PC-9 (cell line): ENCODE results near the gene IL10. TPM values are rescaled to one million over a fixed set of nuclear protein-coding genes. Genes with fewer than 3 reads are reported as not detected.

Experiments used
- BruUV-seq: library from RNA; stranded (reverse); fragments of 400-500 nt; replicated peaks from 2 replicates; lab custom pipeline; 2021; lab: Mats Ljungman, UMichigan
- CTCF ChIA-PET: fragments of 300-600 bp; sonication (Branson Sonifier 250); formaldehyde crosslinking; loops from one replicate; lab custom pipeline; 2022; ENCODE audit warnings: antibody characterized with exemption; lab: Charles Lee
- POLR2A ChIA-PET: fragments of 300-600 bp; sonication (Branson Sonifier 250); formaldehyde crosslinking; loops from one replicate; lab custom pipeline; 2022; ENCODE audit warnings: antibody characterized with exemption; ENCODE audit not compliant: unreplicated experiment; lab: Charles Lee
- DNase-seq, 2 experiments: peaks; one replicate each; pipeline versions ENCODE4 v3.0.0 to v3.0.0-alpha.2; 2015 to 2022; ENCODE audit warnings: mixed read lengths in 1 of 2
- H2AFZ ChIP-seq: fragments of 200-600 bp; sonication (generic); 2 replicates; pipeline ENCODE4 v1.8.1; 2017; ENCODE audit warnings: antibody characterized with exemption
- H3F3A ChIP-seq: fragments of 200-600 bp; sonication (generic); 2 replicates; pipeline ENCODE4 v1.8.1; 2017; ENCODE audit warnings: antibody characterized with exemption, mild to moderate bottlenecking, low read depth; ENCODE audit not compliant: insufficient read depth
- H3K27ac ChIP-seq: fragments of 200-600 bp; sonication (generic); 2 replicates; pipeline ENCODE4 v1.6.1; 2016; ENCODE audit warnings: mixed run types
- H3K27me3 ChIP-seq: fragments of 200-600 bp; sonication (generic); 2 replicates; pipeline ENCODE4 v1.6.1; 2016; ENCODE audit warnings: low read depth, mixed run types; ENCODE audit not compliant: insufficient read depth
- H3K36me3 ChIP-seq: fragments of 200-600 bp; sonication (generic); 2 replicates; pipeline ENCODE4 v1.6.1; 2016; ENCODE audit warnings: low read depth, mixed run types
- H3K4me1 ChIP-seq: fragments of 200-600 bp; sonication (generic); replicated peaks from 2 replicates; pipeline ENCODE4 v1.6.1; 2016; ENCODE audit warnings: mixed run types; ENCODE audit not compliant: insufficient read depth
- H3K4me2 ChIP-seq: fragments of 200-600 bp; sonication (generic); 2 replicates; pipeline ENCODE4 v1.6.1; 2017; ENCODE audit warnings: mixed run types
- H3K4me3 ChIP-seq: fragments of 200-600 bp; sonication (generic); 2 replicates; pipeline ENCODE4 v1.6.1; 2016; ENCODE audit warnings: mixed run types
- H3K79me2 ChIP-seq: fragments of 200-600 bp; sonication (generic); 2 replicates; pipeline ENCODE4 v1.6.1; 2017; ENCODE audit warnings: low read depth, mixed run types
- H3K9me2 ChIP-seq: fragments of 200-600 bp; sonication (generic); 2 replicates; pipeline ENCODE4 v1.8.1; 2017; ENCODE audit warnings: mild to moderate bottlenecking; ENCODE audit not compliant: insufficient read depth
- H3K9me3 ChIP-seq: fragments of 200-600 bp; sonication (generic); 2 replicates; pipeline ENCODE4 v1.8.1; 2016; ENCODE audit warnings: low read depth; ENCODE audit not compliant: insufficient read depth
- H4K20me1 ChIP-seq: fragments of 200-600 bp; sonication (generic); 2 replicates; pipeline ENCODE4 v1.8.1; 2017; ENCODE audit not compliant: insufficient read depth
- EZH2 ChIP-seq: fragments of 200-600 bp; sonication (generic); IDR thresholded peaks from 2 replicates; pipeline ENCODE4 v1.8.0; 2017; ENCODE audit warnings: antibody characterized with exemption, low read depth
- intact Hi-C: fragments of 100-400 bp; cut with micrococcal nuclease; formaldehyde crosslinking; loops from one replicate; pipeline ENCODE4 v1.10.0; 2022; ENCODE audit not compliant: unreplicated experiment
- total RNA-seq: library from RNA; stranded (reverse); gene quantifications from 2 replicates; pipeline ENCODE4 v1.2.3, GENCODE V29; 2021
- TF ChIP-seq, protein P1 (sequence below): fragments of 200-600 bp; sonication (generic); conservative IDR thresholded peaks from 2 replicates; pipeline ENCODE4 v1.6.1; 2017; ENCODE audit warnings: mixed run types, antibody characterized with exemption, mild to moderate bottlenecking, moderate library complexity

The IL10 gene
- total RNA-seq, 1 experiment from 2014 or later, result not detected

DNA sequence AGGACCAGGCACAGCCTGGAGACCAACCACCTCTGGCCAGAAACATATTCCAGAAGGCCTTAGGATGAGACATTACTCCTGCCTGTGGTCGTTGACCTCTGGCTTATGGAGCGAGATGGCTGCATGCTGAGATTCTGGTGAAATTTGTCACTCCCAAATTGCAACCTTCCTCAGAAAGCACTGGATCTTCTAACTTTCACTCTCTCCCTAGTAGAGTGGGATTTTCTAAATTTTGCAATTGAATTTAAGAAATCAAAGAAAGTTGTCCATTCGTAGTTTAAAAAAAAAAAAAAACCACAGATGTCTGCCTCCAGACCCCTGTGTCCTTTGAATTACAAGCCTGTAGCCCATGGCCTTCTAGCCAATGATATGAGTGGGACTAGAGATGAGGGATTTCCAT is 28.6 kb upstream of the IL10 start:
- H3K36me3 ChIP-seq, result no peaks in the 10 kb centered on the region
- no peaks in the 10 kb centered on the region for H3K79me2 ChIP-seq
- DNase-seq, result peak in 1 of 2 experiments; percentile 21
- H3F3A ChIP-seq, result 0 out of 2 replicates have a peak, but pooled peaks cover 4% of the 10 kb centered on the region
- H3K27ac ChIP-seq, result no peak overlapping the region
- H2AFZ ChIP-seq, result no peak overlapping the region
- no peak overlapping the region for H3K4me3 ChIP-seq
- 0 out of 2 replicates have a peak, but pooled peaks cover 5% of the 10 kb centered on the region for H3K27me3 ChIP-seq
- ChIA-PET CTCF (no interaction called here), POLR2A (interaction anchor here (0.6 kb wide), 1 partner anchor 61 kb away, joined by 12 read pairs; no protein-coding TSS in a partner anchor)
- no TSS peak for BruUV-seq
- H3K4me1 ChIP-seq, result no peaks in the 10 kb centered on the region
- H4K20me1 ChIP-seq, result no peaks in the 10 kb centered on the region
- H3K9me2 ChIP-seq, result no peaks in the 10 kb centered on the region
- TF ChIP-seq EZH2, result no peak
- TF ChIP-seq, protein P1, sequence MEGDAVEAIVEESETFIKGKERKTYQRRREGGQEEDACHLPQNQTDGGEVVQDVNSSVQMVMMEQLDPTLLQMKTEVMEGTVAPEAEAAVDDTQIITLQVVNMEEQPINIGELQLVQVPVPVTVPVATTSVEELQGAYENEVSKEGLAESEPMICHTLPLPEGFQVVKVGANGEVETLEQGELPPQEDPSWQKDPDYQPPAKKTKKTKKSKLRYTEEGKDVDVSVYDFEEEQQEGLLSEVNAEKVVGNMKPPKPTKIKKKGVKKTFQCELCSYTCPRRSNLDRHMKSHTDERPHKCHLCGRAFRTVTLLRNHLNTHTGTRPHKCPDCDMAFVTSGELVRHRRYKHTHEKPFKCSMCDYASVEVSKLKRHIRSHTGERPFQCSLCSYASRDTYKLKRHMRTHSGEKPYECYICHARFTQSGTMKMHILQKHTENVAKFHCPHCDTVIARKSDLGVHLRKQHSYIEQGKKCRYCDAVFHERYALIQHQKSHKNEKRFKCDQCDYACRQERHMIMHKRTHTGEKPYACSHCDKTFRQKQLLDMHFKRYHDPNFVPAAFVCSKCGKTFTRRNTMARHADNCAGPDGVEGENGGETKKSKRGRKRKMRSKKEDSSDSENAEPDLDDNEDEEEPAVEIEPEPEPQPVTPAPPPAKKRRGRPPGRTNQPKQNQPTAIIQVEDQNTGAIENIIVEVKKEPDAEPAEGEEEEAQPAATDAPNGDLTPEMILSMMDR, result no peak
- peaks cover 3% of the 10 kb centered on the region; the same call in 1 of the 2 replicates for H3K9me3 ChIP-seq
- H3K4me2 ChIP-seq, result no peak overlapping the region
- intact Hi-C loops, result no loop called here

DNA sequence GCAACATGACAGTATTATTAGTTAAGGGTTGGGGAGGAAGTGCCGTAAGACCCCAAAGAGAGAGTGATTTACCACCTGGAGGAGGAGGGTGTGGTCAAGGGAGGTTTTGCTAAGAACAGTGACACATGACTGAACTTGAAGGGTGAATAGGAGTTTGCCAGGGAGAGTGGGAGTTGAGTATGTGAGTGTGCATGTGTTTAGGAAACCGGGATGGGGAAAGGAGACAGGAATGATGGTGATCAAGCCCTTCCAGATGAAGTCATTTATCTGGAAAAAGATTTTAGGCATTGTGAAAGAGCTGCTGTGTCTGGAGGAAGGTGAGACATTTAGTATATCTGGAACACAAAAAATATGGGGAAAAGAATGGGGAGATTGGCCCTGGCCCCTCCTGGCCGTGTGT is 28.1 kb upstream of the IL10 start:
- H4K20me1 ChIP-seq, result no peaks in the 10 kb centered on the region
- no peak overlapping the region for H3K27ac ChIP-seq
- no peaks in the 10 kb centered on the region for H3K36me3 ChIP-seq
- H3K4me2 ChIP-seq, result no peak overlapping the region
- CTCF ChIA-PET, result interaction anchor here (0.6 kb wide), 1 partner anchor 265 kb away, joined by 3 read pairs; no protein-coding TSS in a partner anchor
- no TSS peak for BruUV-seq
- no peak overlapping the region for H2AFZ ChIP-seq
- peak in 1 of 2 experiments; percentile 17 for DNase-seq
- H3K4me3 ChIP-seq, result no peak overlapping the region
- no peaks in the 10 kb centered on the region for H3K4me1 ChIP-seq
- POLR2A ChIA-PET, result no interaction called here
- TF ChIP-seq, protein P1, result no peak
- no peak for TF ChIP-seq EZH2
- H3K9me3 ChIP-seq, result peaks cover 2% of the 10 kb centered on the region; the same call in 1 of the 2 replicates
- no peaks in the 10 kb centered on the region for H3K79me2 ChIP-seq
- intact Hi-C loops, result no loop called here
- 0 out of 2 replicates have a peak, but pooled peaks cover 4% of the 10 kb centered on the region for H3F3A ChIP-seq
- no peaks in the 10 kb centered on the region for H3K9me2 ChIP-seq
- H3K27me3 ChIP-seq, result 0 out of 2 replicates have a peak, but pooled peaks cover 3% of the 10 kb centered on the region

DNA sequence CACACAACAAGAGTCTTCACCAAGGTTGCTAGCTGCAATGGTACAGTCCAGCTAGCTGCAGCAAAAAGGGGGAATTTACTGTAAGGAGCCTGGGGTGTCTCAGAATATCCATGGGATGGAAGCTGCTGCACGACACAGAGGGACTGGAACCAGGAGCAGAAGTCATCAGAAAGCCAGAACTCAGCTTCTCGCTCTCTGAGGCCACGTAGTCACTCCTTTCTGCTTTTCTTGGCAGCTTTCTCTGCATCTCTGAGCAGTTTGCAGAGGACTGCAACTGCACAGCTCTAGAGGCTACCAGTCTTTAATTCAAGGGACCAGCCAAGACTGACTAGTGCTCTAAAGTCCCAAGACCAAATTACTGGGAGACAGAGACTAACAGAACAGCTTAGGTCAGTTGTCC is 27.0 kb upstream of the IL10 start:
- Histone ChIP-seq H3K9me2 (no peaks in the 10 kb centered on the region), H4K20me1 (no peaks in the 10 kb centered on the region), H3F3A (0 out of 2 replicates have a peak, but pooled peaks cover 4% of the 10 kb centered on the region), H3K4me1 (no peaks in the 10 kb centered on the region), H3K27ac (no peak overlapping the region), H3K36me3 (no peaks in the 10 kb centered on the region), H3K27me3 (no peaks in the 10 kb centered on the region), H3K4me2 (no peak overlapping the region), H3K9me3 (no peaks in the 10 kb centered on the region), H2AFZ (no peak overlapping the region), H3K4me3 (no peak overlapping the region), H3K79me2 (no peaks in the 10 kb centered on the region)
- TF ChIP-seq, protein P1, result no peak
- TF ChIP-seq EZH2, result no peak
- intact Hi-C loops, result no loop called here
- no peak for DNase-seq
- POLR2A ChIA-PET, result no interaction called here
- no TSS peak for BruUV-seq
- CTCF ChIA-PET, result no interaction called here
